Mucosa of rectum (tissue), 2 donors: ENCODE data around the gene PAK5.

Experiments used
- H3K27ac ChIP-seq, 2 donors: one replicate each; pipeline ENCODE4 v1.7.0; 2013; ENCODE audit warnings: inconsistent platforms in 2 of 2, low read depth in 2 of 2, low read length in 2 of 2
- H3K27me3 ChIP-seq, 2 donors: one replicate each; pipeline ENCODE4 v1.7.0; 2013; ENCODE audit warnings: low read length in 2 of 2; ENCODE audit not compliant: control insufficient read depth in 2 of 2, insufficient read depth in 2 of 2
- H3K36me3 ChIP-seq, 2 donors: one replicate each; pipeline ENCODE4 v1.7.0; 2013; ENCODE audit warnings: low read length in 2 of 2; ENCODE audit not compliant: control insufficient read depth in 2 of 2, insufficient read depth in 2 of 2
- H3K4me1 ChIP-seq, 2 donors: one replicate each; pipeline ENCODE4 v1.7.0; 2013; ENCODE audit warnings: low read length in 2 of 2, mild to moderate bottlenecking in 1 of 2; ENCODE audit not compliant: control insufficient read depth in 2 of 2, insufficient read depth in 2 of 2
- H3K4me3 ChIP-seq, 2 donors: one replicate each; pipeline ENCODE4 v1.7.0; 2013; ENCODE audit warnings: low read length in 2 of 2
- H3K9ac ChIP-seq, 2 donors: one replicate each; pipeline ENCODE4 v1.7.0; 2013; ENCODE audit warnings: low read length in 2 of 2, low read depth in 1 of 2, mild to moderate bottlenecking in 1 of 2
- H3K9me3 ChIP-seq, 2 donors: one replicate each; pipeline ENCODE4 v1.7.0; 2013; ENCODE audit warnings: low read length in 2 of 2; ENCODE audit not compliant: control insufficient read depth in 2 of 2
- donor health status: healthy.
- donor health status: Normal muscosa, but diverticular disease.

PAK5 gene

GRCh38 chr20:9509246-9509645, 329.6 kb downstream of the PAK5 start:
- H3K27me3 ChIP-seq, result peaks cover 35 to 36% of the 10 kb centered on the region in 2 donors
- no peaks in the 10 kb centered on the region for H3K36me3 ChIP-seq
- no peak overlapping the region for H3K27ac ChIP-seq

GRCh38 chr20:9508696-9509178, 330.1 kb downstream of the PAK5 start:
- no peak overlapping the region for H3K9ac ChIP-seq
- H3K36me3 ChIP-seq, result no peaks in the 10 kb centered on the region
- H3K4me3 ChIP-seq, result no peak overlapping the region
- no peak overlapping the region for H3K27ac ChIP-seq
- H3K9me3 ChIP-seq, result no peaks in the 10 kb centered on the region
- peaks cover 32% of the 10 kb centered on the region in 2 donors for H3K27me3 ChIP-seq
- H3K4me1 ChIP-seq, result no peaks in the 10 kb centered on the region

More at GRCh38 chr20:9509246-9509645, 329.6 kb downstream of the PAK5 start:
- no peaks in the 10 kb centered on the region for H3K4me1 ChIP-seq
- H3K9ac ChIP-seq, result no peak overlapping the region
- no peaks in the 10 kb centered on the region for H3K9me3 ChIP-seq
- no peak overlapping the region for H3K4me3 ChIP-seq

- Histone ChIP-seq H3K36me3 (no peaks in the 10 kb centered on the region), H3K4me1 (no peaks in the 10 kb centered on the region), H3K9ac (no peak overlapping the region), H3K27ac (no peak overlapping the region), H3K4me3 (no peak overlapping the region), H3K27me3 (peaks cover 32% of the 10 kb centered on the region in 2 donors), H3K9me3 (no peaks in the 10 kb centered on the region)
These were observed 330.6 kb downstream of the PAK5 start for GRCh38 chr20:9508240-9508661.

GRCh38 chr20:9507544-9508239, 331.2 kb downstream of the PAK5 start:
- Histone ChIP-seq H3K9ac (no peak overlapping the region), H3K27ac (no peak overlapping the region), H3K4me1 (no peaks in the 10 kb centered on the region), H3K27me3 (peaks cover 32% of the 10 kb centered on the region in 2 donors), H3K9me3 (no peaks in the 10 kb centered on the region), H3K4me3 (no peak overlapping the region), H3K36me3 (no peaks in the 10 kb centered on the region)

- no peaks in the 10 kb centered on the region for H3K36me3 ChIP-seq
- no peaks in the 10 kb centered on the region for H3K9me3 ChIP-seq
- peaks cover 32% of the 10 kb centered on the region in 2 donors for H3K27me3 ChIP-seq
- H3K9ac ChIP-seq, result no peak overlapping the region
- H3K27ac ChIP-seq, result no peak overlapping the region
- no peaks in the 10 kb centered on the region for H3K4me1 ChIP-seq
- H3K4me3 ChIP-seq, result no peak overlapping the region
These were observed 331.9 kb downstream of the PAK5 start for GRCh38 chr20:9506964-9507369.

GRCh38 chr20:9506280-9506821, 332.5 kb downstream of the PAK5 start:
- no peak overlapping the region for H3K4me3 ChIP-seq
- peaks cover 30 to 32% of the 10 kb centered on the region in 2 donors for H3K27me3 ChIP-seq
- no peaks in the 10 kb centered on the region for H3K9me3 ChIP-seq
- H3K4me1 ChIP-seq, result no peaks in the 10 kb centered on the region
- H3K9ac ChIP-seq, result no peak overlapping the region
- no peak overlapping the region for H3K27ac ChIP-seq
- H3K36me3 ChIP-seq, result no peaks in the 10 kb centered on the region

- no peak overlapping the region for H3K27ac ChIP-seq
- no peak overlapping the region for H3K4me3 ChIP-seq
- peaks cover 22 to 23% of the 10 kb centered on the region in 2 donors for H3K27me3 ChIP-seq
- no peaks in the 10 kb centered on the region for H3K36me3 ChIP-seq
- no peaks in the 10 kb centered on the region for H3K9me3 ChIP-seq
- H3K4me1 ChIP-seq, result no peaks in the 10 kb centered on the region
- no peak overlapping the region for H3K9ac ChIP-seq
These were observed 335.2 kb downstream of the PAK5 start for GRCh38 chr20:9503526-9504245.

- no peak overlapping the region for H3K4me3 ChIP-seq
- H3K9ac ChIP-seq, result no peak overlapping the region
- H3K27me3 ChIP-seq, result peaks cover 8 to 9% of the 10 kb centered on the region in 2 donors
- H3K27ac ChIP-seq, result no peak overlapping the region
- no peaks in the 10 kb centered on the region for H3K9me3 ChIP-seq
- no peaks in the 10 kb centered on the region for H3K36me3 ChIP-seq
- H3K4me1 ChIP-seq, result no peaks in the 10 kb centered on the region
These were observed 337.4 kb downstream of the PAK5 start for GRCh38 chr20:9501473-9501872.

GRCh38 chr20:9500121-9500520, 338.8 kb downstream of the PAK5 start:
- Histone ChIP-seq H3K4me3 (no peak overlapping the region), H3K27me3 (no peaks in the 10 kb centered on the region), H3K27ac (no peak overlapping the region), H3K36me3 (no peaks in the 10 kb centered on the region), H3K9ac (no peak overlapping the region), H3K4me1 (no peaks in the 10 kb centered on the region), H3K9me3 (no peaks in the 10 kb centered on the region)
